GM21515 (cell line): Measurements from ENCODE around the gene ARL14EP.
A peak's percentile ranks its signal among the peaks of the same experiment; 100 is the strongest.

ENCODE experiments used
- ATAC-seq: cut with Tn5 transposase; IDR thresholded peaks from one replicate; pipeline ENCODE4 v1.9.1; 2021; ENCODE audit not compliant: unreplicated experiment

ARL14EP gene

DNA sequence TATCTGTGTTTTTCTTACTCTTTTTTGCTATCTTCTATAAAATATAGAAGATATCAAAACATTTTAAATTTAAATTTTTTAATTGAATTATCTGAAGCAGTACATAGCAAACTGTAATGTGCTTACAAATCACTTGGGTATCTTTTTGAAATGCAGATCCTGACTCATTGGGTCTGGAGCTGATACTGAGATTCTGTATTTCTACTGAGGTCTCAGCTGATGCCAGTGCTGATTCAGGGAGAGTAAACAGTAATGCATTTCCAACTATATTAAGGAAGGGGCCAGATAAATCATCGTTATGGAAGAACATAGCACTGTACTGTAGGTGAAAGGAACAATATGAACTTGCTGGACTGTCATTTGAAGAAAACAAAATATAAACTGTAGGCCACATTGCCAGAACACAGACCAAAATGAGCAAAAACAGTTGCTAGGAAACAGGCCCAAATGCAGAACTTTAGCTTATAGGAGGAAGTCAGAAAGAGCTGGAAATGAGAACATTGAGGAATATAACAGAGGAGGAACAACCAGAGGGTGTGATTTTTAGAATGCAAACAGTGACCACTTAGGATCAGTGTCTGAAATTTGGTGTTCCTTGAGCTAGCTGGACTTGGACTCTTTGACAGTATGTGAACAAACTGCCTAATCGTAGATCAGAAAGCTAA, 3.3 kb downstream of the ARL14EP start:
- ATAC-seq, result no peak

- ATAC-seq, result no peak
Observed at GRCh38 chr11:30326906-30327305, 4.0 kb downstream of the ARL14EP start.

- ATAC-seq, result no peak
Observed at GRCh38 chr11:30328681-30329080, 5.8 kb downstream of the ARL14EP start.

DNA sequence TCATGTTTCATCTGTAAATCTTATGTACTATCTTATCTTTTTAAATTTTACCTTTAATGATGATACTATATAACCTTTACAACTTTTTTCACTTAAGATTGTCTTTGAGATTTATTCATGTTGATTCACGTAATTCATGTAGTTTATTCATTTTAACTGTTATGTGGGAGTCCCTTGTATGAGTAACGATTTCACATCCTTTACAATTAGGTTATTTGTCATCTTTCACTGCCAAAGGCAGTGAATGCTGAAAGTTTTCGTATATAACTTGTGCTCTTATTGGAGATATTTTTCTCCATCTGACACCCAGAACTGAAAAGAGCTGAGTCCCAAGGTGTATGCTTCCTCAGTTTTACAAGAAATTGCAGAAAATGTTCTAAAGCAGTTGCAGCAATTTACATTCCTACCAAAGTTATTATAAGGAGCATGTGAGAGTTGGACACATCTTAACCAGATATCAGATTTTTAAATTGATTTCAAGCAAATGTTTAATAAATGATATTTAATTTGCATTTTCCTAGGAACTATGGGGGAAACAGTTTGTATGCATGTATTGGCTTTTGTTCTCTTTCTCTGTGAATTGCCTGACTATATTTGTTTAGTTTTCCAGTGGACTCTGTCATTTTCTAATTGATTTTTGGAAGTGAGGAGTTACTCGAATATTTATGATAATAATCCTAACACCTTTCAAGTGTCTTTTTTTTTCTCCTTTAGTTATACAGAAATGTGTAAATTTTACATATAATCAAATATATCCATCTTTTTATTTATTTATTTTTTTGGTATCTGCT, 6.4 kb downstream of the ARL14EP start:
- no peak for ATAC-seq

- ATAC-seq, result peak; percentile 54
Observed at GRCh38 chr11:30333405-30333804, 10.5 kb downstream of the ARL14EP start.

GRCh38 chr11:30342736-30343166, 19.8 kb downstream of the ARL14EP start:
- peak; percentile 97 for ATAC-seq

GRCh38 chr11:30344085-30344484, 21.2 kb downstream of the ARL14EP start:
- peak; percentile 28 for ATAC-seq

GRCh38 chr11:30345644-30346043, 22.7 kb downstream of the ARL14EP start:
- ATAC-seq, result no peak

- no peak for ATAC-seq
Observed at GRCh38 chr11:30346068-30346688, 23.3 kb downstream of the ARL14EP start.

- no peak for ATAC-seq
Observed at GRCh38 chr11:30348035-30348434, 25.1 kb downstream of the ARL14EP start.

DNA sequence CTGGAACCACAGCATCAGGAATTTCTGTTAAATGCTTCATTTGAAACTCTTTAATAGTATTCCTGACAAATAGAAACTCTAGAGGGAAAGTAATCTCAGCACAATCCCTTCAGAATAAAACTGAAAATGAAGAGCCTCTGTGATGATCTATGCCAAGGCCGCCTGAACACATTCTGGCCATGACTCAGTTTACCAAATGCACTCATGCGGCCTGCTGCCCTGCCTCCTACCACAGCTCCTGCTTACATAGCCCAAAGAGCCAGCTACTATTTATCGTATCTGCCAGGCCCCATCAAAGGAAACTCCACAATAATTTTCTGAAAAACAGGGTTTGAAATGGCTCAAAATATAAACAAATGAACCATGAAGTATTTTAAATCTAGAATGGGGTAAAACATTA, 27.0 kb downstream of the ARL14EP start:
- no peak for ATAC-seq

DNA sequence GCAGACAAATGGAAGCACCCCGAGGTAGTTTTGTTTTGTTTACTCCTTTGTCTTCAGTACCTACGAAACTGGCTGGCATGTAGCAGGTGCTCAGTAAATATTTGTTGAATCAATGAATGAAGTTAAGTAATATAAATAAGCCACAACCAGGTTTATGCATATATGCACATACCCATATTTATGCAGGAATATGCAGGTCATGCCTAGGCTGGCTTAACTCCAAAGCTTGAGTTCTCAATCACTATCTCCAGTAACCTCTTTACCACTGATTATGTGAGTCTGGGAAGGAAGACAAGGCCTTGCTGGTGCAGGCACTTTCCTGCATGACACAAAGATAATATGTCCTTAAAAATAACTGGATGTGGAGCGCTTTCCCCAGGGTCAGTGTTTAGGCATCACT, 27.5 kb downstream of the ARL14EP start:
- ATAC-seq, result no peak

DNA sequence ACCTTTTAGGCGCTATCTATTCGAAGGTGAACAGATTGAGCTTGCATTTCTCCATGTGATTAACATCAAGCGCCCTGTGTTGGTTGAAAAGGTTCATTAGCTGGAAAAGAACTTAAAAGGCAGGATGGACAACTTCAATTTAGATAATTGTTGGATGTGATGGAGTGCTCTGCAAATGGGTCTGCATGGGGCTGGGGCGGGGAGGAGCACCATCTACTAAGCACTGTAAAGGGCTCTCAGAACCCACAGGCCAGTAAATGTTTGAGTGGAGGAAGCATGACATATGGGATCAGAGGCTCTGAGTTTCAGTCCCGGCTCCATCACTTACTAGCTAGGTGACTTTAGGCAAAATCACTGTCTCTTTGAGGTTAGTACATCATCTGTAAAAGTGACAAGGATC, 28.2 kb downstream of the ARL14EP start:
- no peak for ATAC-seq

GRCh38 chr11:30356391-30356790, 33.5 kb downstream of the ARL14EP start:
- ATAC-seq, result no peak

DNA sequence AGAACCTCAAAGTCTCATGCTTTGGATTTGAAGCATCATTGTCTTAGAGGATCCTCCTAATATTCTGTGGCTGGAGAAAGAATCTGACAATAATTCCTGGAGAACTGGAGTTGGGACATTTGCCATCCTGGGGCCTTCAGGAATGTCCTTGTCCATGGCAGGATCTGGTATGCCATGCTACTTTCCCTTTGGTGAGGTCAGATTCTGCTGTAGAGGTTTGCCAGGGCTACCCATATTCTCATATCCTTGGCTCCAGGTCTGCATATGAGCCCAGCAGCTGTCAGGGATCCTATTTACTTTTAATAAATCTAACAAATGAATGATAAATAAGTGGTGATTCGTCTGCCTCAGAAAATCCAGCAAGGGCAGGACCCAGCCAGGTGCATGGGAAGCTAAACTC, 35.0 kb downstream of the ARL14EP start:
- no peak for ATAC-seq

DNA sequence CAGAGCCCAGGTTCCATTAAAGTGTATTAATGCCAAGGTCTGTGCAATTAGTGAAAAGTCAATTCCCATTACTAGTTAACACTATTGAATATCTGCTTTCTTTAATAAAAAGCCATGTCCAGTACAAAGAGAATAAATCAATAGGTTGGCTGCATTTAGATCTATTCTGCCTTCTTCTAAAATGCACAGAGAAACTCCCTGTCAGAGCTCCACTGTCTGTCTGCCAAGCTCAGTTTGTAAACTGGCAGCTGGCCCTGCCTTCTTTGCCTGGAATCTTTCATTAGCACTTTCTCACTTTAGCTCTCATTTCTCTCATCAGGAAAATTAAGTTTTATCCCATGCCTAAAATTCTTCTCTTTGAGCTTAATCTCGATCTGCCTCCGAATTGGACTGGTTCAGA, 35.6 kb downstream of the ARL14EP start:
- ATAC-seq, result no peak

DNA sequence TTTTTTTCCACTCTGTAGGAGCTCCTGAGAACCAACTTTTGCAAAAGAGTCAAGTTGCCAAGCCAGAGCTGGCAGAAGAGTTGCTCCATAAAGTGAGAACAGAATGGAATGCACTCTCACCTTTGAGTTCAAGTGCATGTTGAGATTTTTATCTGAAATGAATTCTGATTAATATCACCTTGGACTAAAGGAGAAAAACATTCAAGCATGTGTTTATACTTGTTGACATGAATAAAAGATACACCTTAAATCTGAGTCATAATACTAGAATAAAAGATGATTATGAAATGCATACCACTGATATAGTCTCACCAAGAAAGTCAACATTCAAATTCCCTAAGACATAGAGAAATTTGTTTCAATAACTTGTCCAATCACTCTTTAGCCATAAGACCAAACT, 37.8 kb downstream of the ARL14EP start:
- ATAC-seq, result no peak

- ATAC-seq, result no peak
Observed at GRCh38 chr11:30364139-30364836, 41.4 kb downstream of the ARL14EP start.

DNA sequence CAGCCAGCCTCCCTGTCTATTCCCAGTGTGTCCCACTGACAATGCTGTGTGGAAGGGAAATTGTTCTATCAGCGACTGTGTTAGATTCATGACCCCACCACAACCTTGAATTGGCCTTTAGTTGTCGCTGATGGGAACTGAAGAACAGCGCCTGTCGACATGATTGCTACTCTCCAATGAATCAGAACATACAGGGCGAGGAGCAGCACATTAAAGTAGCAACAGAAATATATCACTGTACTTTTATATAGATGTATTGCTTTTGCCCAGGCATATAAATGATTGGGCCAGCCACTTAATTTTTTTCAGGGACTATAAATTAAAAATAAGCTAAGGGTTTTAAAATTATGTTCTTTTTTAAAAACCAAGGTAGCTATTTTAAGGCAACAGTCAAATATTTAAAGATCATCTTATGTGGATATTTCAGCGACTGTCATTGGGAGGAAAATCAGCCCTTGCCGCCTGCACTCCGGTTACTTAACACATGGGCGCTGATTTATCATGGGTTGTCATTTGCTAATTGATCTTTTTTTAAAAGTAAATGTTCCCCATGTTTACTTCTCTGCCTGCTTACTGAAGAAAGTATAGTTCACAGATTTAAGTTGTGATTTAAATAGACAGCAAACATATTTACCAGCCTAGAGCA, 42.1 kb downstream of the ARL14EP start:
- no peak for ATAC-seq

- peak; percentile 67 for ATAC-seq
Observed at GRCh38 chr11:30365793-30366517, 43.1 kb downstream of the ARL14EP start.
